G401.6 (cell line): ENCODE data around the gene LRIF1.
"Not testable (repeated sequence)": the region's sequence is repeated elsewhere in the genome, so short reads cannot be mapped to it uniquely, and the experiment has no call there.

Experiments
- FAIRE-seq: peaks from 2 replicates; lab custom pipeline; 2012; peaks lifted over from hg19 to GRCh38; lab: Jason Lieb, UNC

LRIF1 gene

DNA sequence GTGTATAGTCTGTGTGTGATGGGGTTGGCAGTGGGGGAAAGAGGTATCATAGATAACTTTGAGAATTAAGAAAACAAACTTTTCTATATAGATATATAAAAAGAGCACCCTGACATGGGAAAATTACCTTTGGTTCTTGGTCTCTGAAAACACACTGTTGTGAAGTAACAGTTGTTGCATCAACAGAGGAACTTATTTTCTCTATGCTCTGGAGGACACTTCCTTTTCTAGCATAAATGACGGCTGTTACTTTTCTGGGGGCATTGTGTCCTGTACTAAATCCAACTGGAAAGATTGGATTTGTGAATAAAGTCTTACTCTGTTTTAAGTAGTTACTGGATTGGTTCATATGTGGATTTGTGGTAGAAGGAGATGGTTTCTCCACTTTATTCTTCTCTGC lies 12.6 kb downstream of the LRIF1 start:
- FAIRE-seq: no peak

DNA sequence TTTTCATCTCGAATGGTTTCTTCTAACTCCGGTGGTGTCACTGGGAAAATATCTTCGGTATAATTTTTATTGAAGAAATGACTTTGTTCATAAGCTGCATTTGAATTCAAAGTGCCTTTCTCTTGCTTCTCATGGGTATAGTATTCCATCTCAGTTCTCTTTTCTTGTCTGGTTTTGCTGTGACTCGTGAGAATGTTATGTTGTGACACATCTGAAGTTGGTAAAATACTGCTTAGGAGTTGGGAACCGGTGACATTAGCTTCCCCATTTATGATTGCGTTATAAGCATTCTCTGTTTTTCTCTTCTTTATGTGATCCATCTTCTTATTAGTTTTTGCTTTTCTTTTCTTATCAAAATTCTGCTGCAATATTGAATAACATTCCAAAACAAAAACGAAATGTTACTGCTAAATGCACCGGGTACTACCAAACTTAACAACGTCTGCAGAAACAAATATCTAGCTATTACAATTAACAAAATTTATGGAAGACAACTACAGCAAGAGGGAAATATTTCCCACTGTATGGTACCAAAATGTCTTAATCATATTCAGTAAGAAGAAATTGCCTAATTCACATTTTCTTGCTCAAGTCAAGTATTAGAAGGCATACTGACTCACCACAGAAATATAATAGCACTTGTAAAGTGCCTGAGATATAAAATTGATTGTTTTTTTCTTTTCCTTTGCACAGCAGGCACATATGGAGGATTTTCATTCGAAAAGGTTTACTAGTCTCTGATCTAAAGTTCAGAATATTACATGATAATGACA lies 15.5 kb downstream of the LRIF1 start:
- no peak for FAIRE-seq

DNA sequence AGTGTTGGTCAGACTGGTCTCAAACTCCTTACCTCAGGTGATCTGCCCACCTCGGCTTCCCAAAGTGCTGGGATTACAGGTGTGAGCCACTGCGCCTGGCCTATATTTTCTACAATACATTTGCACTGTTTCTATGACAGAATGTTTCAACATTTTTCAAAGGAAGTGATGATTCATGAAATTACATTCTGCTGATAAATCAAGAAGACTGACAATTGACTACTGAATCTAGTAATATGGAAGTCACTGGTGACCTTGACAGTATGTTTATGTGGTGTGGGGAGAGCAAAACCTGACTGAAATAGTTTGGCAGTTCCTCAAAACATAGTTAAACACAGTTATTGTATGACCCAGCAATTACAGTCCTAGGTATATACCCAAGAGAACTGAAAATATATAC lies 18.1 kb downstream of the LRIF1 start:
- FAIRE-seq: no peak

DNA sequence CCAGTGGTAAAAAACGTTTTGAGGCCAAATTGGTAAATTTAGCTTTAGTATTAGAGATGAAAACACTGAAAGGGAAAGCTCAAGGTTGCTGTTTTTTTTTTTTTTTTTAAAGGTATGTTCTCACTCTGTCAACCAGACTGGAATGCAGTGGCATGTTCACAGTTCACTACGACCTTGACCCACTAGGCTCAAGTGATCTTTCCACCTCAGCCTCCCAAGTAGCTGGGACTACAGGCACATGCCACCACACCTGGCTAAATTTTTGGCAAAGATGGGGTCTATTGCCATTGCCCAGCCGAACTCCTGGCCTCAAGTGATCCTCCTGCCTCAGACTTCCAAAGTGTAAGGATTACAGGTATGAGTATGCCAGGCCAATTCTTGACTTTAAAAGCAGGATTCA lies 18.9 kb downstream of the LRIF1 start:
- FAIRE-seq: no peak

DNA sequence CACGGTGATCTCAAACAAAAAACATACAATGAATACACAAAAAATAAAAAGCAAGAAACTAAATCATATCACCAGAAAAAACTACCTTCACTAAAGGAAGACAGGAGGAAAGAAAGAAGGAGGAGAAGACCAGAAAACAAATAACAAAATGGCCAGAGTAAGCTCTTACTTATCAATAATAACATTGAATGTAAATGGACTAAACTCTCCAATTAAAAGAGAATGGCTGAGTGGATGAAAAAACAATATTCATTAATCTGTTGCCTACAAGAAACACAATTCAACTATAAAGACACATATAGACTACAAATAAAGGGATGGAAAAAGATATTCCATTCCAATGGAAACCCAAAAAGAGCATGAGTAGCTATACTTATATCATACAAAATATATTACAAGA lies 27.2 kb downstream of the LRIF1 start:
- FAIRE-seq: no peak

DNA sequence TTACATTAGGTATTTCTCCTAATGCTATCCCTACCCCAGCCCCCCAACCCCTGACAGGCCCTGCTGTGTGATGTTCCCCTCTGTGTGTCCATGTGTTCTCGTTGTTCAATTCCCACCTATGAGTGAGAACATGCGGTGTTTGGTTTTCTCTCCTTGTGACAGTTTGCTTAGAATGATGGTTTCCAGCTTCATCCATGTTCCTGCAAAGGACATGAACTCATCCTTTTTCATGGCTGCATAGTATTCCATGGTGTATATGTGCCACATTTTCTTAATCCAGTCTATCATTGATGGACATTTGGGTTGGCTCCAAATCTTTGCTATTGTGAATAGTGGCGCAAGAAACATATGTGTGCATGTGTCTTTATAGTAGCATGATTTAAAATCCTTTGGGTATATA lies 32.6 kb downstream of the LRIF1 start:
- FAIRE-seq: not testable (repeated sequence)

DNA sequence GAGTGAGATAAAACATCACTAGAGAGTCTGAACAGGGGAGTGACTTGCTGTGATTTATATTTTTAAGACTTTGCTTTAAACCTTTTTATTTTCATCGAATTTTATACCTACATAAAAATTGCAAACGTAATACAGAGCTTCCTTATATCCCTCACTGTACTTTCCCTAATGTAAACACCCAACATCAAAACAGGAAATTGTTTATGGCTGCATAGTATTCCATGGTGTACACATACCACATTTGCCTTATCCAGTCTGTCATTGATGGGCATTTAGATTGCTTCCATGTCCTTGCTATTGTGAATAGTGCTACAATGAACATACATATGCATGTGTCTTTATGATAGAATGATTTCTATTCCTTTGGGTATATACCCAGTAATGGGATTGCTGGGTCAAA lies 34.8 kb downstream of the LRIF1 start:
- FAIRE-seq: no peak

DNA sequence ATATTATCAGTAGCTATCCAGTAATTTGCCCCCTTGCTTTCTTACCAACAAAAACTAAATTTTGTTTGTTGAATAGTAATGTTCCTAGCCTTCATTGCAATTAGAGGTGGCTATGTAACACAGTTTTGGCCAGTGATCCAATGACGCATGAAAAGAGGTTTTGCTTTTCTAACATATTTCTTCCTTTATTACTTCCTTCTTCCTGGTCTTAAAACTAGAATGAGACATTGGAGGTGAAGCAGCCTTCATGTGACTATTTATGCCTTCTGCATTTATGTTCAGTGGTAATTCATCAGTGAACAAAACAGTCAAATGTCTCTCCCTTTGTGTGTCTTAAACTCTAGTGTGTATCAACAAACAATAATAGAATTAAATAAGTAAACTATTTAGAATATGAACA lies 35.5 kb downstream of the LRIF1 start:
- no peak for FAIRE-seq

DNA sequence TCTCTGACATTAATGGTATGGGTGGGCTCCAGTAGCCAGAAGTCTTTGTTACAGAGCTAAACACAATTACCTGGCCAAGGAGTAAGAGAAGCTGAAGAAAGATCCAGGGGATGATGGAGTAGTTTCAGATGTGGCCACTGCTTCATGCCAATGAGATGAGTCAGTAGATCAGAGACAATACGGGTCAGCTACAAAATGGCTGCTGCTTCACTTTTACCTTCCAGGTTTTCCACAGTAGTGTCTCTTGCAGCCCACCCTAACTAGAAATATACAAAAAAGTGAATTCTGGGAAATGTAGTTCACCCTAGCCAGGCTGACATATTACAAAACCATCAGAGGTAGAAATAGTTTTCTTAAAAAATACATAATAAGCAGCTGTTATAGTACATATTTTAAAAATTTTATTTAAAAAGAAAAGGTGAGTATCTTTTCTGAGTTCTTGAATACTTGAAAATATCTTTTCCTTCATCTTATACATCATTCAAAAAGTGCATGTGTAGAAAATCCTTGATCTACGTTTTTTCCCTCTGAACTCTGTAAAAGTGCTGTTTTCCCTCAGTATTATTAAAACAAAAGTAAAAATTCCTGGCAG lies 36.1 kb downstream of the LRIF1 start:
- no peak for FAIRE-seq

DNA sequence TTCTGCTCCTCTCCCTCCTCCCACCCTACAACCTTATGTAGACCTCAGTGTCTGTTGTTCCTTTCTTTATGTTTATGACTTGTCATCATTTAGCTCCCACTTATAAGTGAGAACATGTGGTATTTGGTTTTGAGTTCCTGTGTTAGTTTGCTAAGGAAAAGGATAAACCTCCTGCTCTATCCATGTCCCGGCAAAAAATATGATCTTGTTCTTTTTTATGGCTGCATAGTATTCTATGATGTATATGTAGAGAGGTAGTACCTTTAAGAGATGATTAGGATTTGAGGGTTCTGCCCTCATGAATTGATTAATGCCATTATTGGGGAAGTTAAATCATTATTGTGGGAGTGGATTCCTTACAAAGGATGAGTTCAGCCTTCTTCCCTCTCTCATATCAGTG lies 41.8 kb downstream of the LRIF1 start:
- FAIRE-seq: no peak

DNA sequence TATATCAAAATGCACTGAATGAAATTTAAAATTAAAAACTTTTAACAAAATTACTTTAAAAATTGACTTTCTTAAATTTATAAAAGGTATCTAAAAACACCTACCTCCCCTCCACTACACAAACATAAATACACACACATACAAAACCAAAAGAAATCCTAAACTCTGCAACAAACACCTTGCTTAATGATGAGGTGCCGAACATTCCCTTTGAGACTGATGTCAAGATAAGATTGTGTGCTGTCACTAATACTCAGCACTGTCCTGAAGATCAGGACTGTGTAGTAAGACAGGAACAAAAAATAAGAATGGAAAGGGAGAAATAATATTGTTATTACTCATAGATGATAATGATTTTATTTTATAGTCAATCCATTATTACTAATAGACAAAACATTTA lies 45.7 kb downstream of the LRIF1 start:
- FAIRE-seq: no peak

DNA sequence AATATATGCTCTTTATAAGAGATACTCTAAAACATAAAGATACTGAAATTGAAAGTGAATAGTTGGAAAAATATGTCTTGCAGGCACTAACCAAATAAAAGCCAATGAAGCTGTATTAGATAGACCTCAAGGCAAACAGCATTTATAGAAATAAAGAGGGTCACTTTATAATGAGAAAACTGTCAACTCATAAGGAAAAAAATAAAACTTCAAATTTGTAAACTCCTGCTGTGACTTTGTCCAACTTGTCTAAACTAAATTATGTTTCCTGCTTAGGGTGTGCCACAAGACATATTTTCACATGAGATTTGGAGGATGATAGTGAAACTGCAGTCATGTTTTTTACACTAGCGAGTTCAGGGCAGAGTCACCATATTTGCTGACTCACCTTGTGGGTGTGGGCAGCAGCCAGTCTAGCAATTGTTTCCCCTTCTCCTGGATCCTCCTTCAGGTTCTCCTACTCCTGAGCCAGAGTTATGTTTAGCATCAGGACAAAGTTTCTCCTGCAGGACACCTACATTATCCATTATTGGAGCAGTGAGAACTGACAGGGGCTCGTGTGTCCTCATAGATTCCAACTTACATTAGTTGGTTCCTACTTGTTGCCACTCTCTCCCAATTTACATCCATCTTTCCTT lies 46.9 kb downstream of the LRIF1 start:
- no peak for FAIRE-seq

DNA sequence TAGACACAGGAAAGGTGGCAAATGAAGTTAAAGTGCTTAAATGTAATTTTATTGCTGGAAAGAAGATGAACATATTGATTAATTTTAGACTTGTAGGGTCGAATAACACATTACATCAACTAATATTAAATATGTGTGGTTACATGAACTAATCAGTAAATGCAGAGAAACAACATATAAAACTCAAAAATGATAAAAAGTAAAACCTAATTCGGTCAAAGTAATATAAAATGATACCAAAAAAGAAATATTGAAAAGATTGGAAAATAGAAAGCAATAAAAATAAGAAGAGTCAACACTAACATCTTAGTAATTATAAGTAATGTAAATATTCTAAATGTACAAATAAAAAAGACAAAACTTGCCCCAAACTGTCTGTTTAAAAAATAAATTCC lies 47.5 kb downstream of the LRIF1 start:
- peak; percentile 62 for FAIRE-seq

DNA sequence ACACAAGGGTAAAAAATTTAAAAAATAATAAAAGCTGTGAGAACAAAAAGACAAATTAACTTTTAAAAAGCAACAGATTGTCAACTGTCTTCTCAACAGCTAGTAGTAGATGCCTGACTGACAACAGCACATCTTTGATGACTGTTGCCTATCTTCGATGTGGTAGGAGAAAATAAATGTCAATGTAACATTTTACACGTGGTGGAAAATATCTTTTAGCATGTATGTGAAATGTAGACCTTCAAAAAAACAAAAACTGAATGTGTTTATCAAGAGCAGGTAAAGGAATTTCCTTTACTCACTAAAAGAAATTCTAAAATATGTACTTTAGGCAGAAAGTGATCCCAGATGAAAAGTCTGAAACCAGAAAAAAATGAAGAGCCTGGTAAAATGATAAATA lies 47.9 kb downstream of the LRIF1 start:
- no peak for FAIRE-seq

DNA sequence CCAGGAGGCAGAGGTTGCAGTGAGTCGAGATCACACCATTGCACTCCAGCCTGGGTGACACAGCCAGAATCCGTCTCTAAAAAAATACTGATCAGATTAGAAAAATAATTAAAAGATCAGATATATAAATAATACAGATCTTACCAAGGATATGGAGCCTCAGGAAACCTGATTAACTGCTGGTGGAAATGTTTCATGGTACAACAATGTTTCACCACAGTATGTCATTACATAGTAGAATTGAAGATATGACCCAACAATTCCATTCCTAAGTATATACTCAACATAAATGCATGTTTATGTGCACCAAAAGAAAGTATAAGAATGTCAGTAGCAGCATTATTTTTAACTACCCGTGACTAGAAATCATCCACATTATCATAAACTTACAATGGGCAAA lies 49.0 kb downstream of the LRIF1 start:
- no peak for FAIRE-seq

DNA sequence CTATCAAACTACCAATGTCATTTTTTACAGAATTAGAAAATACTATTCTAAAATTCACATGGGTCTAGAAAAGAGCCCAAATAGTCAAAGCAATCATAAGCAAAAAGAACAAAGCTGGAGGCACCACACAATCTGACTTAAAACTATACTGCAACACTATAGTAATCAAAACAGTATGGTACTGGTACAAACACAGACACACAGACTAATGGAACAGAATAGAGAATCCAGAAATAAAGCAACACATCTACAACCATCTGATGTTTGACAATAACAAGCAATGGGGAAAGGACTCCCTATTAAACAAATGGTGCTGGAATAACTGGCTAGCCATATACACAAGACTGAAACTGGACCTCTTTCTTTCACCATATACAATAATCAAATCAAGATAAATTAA lies 50.9 kb downstream of the LRIF1 start:
- FAIRE-seq: no peak

DNA sequence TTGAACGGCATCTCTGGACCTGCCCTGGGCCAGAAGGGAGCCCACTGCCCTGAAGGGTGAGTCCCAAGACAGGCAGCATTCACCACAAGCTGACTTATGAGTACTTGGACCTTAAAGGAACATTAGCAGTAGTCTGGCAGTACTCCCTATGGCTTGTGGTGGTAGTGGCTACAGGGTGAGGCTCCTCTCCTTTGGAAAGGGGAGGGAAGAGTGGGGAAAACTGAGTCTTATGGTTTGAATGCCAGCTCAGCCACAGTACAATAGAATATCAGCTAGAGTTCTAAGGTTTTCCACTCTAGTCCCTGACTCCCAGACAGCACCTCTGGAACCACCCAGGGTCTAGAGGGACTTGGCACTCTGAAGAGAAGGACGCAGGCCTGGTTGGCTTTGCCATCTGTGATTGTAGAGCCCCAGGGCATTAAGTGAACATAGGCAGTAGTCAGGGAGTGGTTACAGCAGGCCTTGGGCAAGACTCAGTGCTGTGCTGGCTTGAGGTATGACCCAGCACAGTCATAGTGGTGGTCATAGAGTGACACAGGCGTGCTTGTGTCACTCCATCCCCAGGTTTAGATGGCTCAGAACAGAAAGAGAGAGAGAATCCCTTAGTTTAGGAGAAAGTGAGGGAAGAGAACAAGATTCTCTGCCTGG lies 59.7 kb downstream of the LRIF1 start:
- no peak for FAIRE-seq

DNA sequence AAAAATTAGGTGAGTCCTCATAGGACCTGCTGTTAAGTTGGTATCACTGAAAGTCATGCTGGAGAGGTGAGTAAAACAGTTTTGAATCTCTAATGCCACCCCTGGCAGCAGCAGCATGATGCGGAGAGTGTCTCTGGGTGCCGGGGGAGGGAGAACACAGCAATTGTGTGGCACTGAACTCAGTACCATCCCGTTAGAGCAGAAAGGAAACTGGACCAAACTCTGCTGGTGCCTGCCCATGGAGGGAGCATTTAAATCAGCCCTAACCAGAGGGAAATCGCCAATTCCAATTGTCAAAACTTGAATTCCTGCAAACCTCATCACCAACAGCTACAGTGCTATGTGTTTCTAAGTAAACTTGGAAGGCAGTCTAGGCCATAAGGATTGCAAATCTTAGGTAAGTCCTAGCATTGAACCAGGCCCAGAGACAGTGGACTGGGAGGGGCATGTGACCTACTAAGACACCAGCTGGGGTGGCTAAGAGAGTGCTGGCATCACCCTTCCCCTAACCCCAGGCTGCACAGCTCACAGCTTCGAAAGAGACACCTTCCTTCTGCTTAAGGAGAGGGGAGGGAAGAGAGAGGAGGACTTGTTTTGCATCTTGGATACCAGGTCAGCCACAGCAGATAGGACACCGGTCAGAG lies 60.8 kb downstream of the LRIF1 start:
- no peak for FAIRE-seq

DNA sequence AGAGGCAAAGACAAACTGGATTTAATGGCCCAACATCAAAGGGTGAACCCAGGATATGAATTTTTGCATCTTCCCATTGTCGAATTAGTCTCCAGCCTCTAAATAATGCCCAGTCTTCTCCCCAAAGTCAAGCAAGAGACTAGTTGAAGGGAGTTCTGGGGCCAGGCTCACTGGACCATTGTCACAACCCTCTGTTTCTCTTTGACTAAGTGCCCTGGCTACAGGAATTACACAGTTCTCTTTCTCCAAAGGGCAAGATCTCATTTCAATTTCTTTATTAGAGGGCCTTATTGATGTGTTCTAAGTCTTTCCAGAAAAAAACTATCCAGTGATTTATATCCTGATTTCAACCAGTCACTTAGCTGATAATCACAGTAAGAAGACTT lies 64.3 kb downstream of the LRIF1 start:
- FAIRE-seq: no peak

DNA sequence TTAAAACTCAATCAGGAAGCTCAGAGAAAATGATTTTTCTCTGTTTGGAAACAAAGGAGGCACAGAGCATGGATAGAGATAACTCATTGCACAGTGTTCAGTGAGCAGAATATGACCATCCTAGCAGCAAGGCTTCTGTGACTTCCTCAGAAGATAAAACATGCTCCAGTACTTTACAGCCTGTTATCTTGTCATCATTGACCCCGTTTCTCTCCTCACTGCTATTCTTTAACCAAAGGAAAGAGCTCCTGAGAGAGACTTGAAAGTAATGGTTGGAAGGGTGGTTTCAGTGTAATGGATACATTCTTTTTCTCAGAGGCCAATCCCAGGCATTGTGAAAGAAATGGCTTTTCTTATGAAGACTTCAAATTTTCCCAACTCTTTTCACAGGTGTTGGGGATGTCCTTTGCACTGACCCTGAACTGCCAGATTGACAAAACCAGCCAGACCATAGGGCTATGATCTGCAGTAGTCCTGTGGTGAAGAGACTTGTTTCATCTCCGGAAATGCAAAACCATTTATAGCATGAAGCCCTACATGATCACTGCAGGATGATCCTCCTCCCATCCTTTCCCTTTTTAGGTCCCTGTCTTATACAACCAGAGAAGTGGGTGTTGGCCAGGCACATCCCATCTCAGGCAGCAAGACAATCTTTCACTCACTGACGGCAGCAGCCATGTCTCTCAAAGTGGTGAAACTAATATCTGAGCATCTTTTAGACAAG lies 64.8 kb downstream of the LRIF1 start:
- no peak for FAIRE-seq

DNA sequence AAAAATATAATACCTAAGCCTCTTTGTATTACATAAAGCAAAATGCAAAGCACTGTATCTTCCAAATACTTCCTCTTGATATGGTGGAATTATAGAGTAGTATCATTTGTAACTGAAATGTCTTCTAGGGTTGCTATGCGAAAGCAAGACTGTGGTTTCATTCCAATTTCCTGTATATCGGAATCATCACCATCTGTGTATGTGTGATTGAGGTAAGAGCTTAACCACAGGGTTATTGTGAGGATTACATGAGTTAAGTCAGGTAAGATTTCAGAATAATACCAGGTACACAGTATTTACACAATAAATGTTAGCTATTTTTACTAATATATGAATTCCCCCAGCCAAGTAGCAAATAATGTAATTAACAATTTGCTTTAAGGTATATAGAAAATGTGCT lies 66.0 kb downstream of the LRIF1 start:
- no peak for FAIRE-seq
